GM19025 (cell line): ENCODE data around the gene AIF1L.
"Not testable (repeated sequence)": the region's sequence is repeated elsewhere in the genome, so short reads cannot be mapped to it uniquely, and the experiment has no call there.

Experiments
- ATAC-seq: cut with Tn5 transposase; IDR thresholded peaks from one replicate; pipeline ENCODE4 v1.9.1; 2021; ENCODE audit warnings: mild to moderate bottlenecking, low read depth, moderate library complexity; ENCODE audit not compliant: unreplicated experiment

Gene AIF1L

DNA sequence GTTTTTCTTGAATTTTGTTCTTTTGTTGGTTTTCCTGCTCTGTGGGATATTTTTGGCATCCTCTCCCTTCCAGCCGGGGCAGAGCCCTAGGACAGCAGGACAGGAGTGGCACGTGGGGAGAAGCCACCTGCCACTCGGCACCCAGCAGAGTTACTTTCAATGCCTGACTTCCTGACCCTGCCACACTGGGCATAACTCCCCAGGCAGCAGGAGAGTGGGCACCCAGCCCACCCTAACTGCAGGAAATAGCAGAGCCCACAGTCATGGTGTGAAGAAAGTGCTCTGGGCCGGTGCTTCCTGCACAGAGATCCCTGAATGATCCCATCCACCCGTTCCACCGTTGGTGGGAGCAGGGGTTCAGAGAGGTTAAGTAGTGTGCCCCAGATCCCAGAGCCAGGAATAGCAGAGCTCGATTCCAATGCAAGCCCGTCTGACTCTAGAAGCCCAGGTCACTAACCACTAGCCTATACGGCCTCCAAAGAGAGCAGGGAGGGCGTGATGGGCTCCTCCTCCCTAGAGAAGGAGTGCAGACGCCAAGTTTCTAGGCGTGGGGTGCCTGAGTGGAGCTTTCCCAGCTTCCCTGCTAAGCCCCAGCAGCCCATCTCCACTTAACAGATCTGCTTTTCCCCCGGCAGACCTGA is 20.9 kb downstream of the AIF1L start:
- no peak for ATAC-seq

DNA sequence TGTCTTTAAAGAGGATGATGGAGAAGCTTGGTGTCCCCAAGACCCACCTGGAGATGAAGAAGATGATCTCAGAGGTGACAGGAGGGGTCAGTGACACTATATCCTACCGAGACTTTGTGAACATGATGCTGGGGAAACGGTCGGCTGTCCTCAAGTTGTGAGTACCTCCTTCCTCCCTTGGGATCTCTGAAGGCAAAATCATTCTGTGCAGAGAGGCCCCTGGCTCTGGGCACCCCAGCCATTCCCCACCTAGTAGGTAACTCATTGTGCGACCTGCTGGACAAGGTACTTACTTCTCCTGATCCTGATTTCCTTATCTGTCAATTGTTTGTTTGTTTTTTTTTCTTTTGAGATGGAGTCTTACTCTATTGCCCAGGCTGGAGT is 21.4 kb downstream of the AIF1L start:
- no peak for ATAC-seq

GRCh38 chr9:131119600-131119999 is 23.3 kb downstream of the AIF1L start:
- ATAC-seq: no peak

GRCh38 chr9:131120620-131121228 is 24.4 kb downstream of the AIF1L start:
- ATAC-seq: no peak

DNA sequence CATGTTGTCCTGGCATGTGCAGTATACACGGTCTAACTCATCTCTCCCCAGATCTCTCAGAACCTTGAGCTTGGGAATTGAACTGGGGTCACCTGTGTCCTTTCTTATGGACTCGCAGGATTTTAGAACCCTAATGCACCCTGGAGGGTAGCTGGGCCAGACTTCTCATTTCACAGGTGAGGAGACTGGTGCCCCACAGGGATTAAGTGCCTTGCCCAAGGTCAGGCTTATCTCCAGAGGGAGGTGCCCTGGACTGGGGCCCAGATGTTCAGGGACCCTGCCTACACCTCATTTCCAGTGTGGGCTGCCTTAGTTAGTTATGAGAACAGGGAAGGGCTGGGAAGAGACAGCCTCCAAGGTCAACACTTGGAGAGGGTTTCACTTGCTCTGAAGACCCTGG is 25.0 kb downstream of the AIF1L start:
- no peak for ATAC-seq

DNA sequence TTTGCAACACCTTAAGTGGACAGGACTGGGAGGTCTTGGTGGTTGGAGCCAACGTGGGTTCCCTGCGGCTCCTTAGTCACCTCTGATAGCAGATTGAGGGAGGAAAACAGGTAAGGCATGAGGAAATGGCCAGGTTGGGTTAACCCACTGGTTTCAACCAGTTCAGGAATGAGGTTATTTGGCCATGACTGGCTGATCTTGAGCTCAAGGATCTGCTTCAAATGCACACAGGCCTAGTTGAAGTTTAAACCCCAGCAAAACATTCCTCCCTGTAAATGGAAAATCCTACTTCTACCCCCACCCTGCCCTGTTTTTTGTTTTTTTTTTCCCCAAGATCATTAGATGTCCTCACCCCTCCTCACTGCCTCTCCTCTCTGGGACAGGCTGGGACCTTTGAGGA is 25.8 kb downstream of the AIF1L start:
- ATAC-seq: no peak

GRCh38 chr9:131125038-131125287 is 28.6 kb downstream of the AIF1L start:
- ATAC-seq: no peak

DNA sequence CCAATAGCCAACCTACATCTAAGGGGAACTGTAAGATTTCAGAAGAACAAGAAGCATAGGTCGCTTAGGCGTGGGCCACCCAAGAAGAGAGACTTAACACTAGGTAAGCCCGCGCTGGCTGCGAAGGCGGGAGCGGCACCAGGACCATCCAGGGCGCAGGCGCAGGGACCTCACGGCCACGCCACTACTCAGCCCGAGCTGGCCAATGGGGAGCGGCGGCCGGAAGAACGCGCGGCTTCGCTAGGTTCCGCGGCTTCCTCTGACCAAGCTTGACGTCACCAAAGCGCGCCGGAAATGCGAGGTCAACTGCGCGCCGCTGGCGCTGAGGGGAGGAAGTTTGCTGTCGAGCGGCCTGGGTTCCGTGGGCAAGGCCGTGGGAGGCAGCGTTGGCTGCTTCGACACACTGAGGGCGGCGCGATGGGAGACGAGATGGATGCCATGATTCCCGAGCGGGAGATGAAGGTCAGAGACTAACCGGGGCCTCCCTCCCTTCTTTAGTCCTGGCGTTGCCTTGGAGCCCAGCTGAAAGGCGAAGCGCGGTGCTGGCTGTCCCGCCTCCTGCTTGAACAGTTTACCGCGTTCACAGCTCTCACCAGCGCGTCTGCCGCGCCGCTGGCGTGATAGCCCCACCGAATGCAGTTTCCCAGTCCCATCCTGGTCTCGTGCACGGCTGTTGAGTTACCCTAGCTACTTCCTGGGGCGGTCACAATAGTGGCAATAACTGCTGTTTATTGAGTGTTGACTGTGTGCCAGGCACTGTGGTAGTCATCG is 29.1 kb downstream of the AIF1L start, which contains the start of gene NUP214:
Gene NUP214, plus strand, starts transcription at position 299 of the 771 bp plus-strand sequence. Its CDS starts 119 bp downstream, at position 418.
- ATAC-seq: peak; percentile 97

DNA sequence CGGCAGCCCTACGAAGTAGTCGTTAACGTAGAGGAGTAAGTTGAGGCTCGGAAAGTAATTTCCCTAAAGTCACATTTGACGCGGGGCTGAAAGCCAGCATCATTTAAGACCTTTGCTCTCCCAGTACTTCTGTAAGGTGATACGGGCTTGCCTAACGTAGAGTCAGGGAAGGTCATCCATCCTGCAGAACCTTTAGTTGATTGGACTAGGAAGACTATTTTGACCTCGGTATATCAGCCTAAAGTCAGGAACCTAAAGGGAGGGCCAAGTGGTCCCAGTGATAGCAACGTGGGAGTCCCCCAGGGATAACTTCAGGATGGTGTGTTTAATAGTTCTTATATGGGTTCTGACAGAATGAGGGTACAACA is 29.7 kb downstream of the AIF1L start:
- no peak for ATAC-seq

GRCh38 chr9:131129183-131129582 is 32.9 kb downstream of the AIF1L start:
- ATAC-seq: no peak

DNA sequence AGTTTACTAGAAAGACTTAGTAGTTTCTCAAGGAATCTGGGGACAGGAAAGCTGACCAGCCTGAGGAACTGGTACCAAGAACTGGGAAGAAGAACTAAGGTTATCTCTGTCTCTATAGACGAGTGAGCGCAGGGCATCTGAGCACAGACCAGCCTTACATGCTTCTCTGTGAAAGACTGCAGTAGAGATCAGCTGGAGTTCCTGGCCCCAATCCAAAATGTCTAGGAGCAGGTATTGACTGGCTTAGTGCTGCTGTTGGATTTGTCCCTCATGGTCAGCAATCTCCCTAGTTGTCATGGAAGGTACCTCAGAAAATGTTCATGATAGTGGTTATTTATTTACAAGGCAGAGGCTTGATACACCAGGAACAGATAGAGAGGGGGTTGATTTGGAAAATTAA is 42.3 kb downstream of the AIF1L start:
- no peak for ATAC-seq

DNA sequence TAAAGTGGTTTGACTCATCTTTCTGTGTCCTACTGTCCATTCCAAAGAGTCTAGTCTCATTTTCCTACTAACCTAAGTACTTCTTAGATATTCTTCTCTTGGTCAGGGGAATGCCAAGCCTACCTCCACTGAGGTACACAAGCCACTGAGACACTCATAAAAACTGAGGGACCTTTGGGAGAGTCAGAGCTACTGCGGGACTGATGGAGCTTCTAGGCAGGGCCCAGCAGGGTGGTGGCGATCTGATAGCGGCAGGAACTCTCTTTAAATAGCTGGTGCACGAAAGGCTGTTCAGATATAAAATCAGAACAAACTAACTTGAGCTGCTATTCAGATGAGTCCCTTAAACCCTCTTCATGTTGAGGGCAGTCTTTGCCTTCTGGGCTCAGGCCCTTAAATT is 43.8 kb downstream of the AIF1L start:
- ATAC-seq: no peak

GRCh38 chr9:131140550-131140949 is 44.2 kb downstream of the AIF1L start:
- ATAC-seq: no peak

DNA sequence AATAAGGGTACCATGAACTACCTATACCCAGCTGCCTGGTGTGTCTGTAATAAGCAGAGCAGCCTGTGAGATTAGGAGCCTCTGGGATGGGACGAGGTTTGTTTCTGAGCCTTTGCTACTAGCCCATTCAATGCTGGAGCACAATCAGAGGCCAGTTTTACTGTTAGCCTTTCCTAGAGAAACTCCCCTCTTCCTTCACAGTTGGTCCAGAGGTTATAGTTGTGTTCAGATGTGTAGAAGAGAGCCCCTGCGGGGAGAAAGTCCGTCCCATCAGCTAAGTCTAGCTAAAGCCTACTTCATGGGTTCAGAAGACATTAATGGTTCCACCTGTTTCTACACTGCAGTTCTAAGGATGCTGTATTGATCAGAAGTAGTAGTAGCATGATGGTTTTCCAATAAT is 45.8 kb downstream of the AIF1L start:
- ATAC-seq: no peak

GRCh38 chr9:131144201-131144600 is 47.9 kb downstream of the AIF1L start:
- no peak for ATAC-seq

- no peak for ATAC-seq
These were observed 48.9 kb downstream of the AIF1L start for GRCh38 chr9:131145245-131145644.

DNA sequence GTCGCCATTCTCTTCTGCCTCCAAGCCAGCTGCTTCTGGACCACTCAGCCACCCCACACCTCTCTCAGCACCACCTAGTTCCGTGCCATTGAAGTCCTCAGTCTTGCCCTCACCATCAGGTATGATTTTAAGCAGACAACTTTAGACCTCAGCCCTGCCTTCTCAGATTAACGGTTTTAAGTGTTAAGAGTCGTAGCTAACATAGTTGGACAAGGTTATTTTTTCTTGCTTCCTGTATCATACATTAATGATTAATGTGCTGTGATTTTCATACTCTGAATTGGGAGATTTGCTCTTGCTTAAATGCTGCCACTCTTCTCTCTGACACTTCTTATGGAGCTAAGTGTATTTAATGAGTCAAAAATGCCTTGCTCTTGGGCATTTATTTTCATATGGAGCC is 49.9 kb downstream of the AIF1L start:
- ATAC-seq: no peak

GRCh38 chr9:131148276-131148675 is 51.9 kb downstream of the AIF1L start:
- ATAC-seq: no peak

- ATAC-seq: no peak
These were observed 52.8 kb downstream of the AIF1L start for GRCh38 chr9:131148966-131149687.

DNA sequence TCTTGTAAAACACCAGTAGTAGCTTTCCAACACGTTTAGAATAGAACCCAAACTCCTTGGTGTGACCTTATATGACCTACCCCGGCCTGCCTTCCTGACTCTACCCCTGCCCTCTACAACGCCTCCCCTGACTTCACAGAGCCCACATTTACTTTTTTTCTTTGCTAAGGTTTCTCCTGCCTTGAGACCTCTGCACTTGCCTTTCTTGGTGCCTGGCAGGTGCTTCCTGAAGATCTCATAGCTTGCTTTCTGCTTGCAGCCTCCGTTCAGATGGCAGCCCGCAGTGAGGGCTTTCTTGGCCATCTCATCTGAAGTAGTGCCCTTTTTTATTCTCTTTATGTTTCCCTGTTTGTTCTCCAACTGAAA is 53.3 kb downstream of the AIF1L start:
- ATAC-seq: no peak

DNA sequence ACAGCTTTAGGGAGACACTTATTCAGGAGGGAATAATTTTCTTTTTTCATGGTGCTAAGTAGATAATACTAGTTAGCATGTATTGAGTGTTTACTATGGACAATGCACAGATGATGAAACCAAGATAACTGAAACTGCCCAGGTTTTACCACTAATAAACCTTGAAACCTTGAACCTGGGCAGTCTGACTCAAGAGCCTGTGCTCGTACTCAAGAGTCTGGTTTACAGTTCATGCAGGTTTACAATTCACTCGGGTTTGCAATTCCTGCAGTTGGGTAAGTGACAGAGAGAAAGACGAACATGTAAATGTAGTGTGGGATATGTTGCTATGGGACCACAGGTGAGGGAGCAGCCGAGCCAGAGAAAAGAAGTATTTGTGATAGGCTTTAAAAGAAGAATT is 57.3 kb downstream of the AIF1L start:
- ATAC-seq: no peak

GRCh38 chr9:131158673-131159072 is 62.3 kb downstream of the AIF1L start:
- ATAC-seq: not testable (repeated sequence)
